CD4-positive, alpha-beta T cell treated with Interleukin-21 for 1 hour (primary cell): ENCODE measurements around the gene UBE2J2.

Experiments used
- DNase-seq: peaks from one replicate; pipeline ENCODE4 v3.0.0-alpha.2; 2020

The UBE2J2 gene

DNA sequence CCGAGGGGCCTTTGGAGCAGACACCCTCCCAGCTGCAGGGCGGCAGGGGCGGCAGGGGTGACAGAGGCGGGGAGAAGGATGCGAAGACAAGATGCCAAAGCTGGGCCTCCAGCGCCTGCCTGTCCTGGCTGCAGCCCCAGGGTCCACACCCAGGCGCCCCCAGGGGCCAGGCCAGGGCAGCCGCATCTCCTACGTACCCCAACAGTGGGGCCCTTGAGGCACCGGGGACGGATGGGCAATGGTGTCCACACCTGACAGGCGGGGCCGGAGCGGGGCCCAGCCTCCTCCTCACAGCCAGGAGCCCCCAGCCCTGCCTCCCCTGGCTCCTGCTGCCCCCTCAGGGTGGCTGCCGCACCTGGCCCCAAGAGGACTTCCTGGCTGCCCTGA, 34.4 kb downstream of the UBE2J2 start:
- DNase-seq: no peak

DNA sequence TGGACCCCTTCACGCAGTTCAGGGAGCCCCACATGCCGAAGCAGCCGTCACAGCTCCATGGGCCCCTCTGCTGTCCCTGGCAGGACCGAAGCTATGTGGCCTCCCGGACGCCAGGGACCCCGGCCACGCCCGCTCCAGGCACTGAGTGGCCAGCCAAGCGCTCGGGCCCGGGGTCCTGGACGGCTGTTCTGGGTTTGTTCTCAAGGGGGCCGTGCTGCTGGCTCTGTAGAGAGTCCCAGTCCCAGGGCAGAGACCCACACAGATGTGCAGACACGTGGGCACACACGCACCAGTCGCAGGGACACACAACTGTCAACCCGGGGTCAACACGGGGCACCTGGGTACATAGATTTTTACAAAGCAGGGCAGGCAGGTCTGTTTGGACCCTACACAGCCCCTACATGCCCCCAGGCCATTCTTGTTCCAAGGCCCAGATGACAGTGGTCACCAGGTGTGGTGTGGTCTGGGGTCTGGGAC, 34.9 kb downstream of the UBE2J2 start:
- DNase-seq: no peak

DNA sequence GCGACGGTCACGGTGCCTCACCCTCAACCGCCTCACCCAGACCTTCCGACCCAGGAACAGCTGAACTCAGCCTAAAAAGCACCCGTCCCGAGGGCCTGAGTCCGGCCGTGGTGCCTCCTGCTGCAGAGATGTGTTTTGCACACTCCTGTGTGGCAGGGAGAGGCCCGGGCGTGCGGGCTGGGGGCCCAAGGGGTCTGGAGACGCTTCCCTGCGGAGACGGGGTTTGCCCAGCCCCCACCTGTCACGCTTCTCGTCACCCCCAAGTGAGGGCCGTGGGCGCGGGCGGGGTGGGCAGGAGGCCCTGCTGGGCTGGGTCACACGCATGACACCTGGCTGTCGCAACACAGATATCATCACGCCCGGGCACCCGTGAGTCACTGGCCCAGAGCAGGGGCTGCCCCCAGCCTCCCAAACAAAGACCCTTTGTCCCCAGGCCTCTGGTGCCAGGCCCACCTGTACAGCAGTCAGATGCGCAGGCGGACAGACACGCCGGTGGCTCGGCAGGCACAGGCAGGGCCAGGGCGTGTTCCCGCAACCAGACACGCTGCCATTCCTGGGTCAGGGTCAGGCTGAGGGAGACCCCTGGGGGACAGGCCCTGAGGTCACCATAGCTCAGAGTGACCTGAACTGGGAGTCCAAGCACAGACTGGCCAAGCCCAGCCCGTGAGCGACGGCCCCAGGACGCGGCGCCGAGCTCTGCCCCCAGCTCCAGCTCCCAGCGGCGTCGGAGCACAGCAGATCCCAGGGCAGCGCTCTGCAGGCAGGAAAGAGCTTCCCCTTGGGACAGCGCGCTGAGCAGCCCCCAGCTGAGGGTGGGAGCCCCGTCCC, 35.6 kb downstream of the UBE2J2 start:
- DNase-seq: no peak

DNA sequence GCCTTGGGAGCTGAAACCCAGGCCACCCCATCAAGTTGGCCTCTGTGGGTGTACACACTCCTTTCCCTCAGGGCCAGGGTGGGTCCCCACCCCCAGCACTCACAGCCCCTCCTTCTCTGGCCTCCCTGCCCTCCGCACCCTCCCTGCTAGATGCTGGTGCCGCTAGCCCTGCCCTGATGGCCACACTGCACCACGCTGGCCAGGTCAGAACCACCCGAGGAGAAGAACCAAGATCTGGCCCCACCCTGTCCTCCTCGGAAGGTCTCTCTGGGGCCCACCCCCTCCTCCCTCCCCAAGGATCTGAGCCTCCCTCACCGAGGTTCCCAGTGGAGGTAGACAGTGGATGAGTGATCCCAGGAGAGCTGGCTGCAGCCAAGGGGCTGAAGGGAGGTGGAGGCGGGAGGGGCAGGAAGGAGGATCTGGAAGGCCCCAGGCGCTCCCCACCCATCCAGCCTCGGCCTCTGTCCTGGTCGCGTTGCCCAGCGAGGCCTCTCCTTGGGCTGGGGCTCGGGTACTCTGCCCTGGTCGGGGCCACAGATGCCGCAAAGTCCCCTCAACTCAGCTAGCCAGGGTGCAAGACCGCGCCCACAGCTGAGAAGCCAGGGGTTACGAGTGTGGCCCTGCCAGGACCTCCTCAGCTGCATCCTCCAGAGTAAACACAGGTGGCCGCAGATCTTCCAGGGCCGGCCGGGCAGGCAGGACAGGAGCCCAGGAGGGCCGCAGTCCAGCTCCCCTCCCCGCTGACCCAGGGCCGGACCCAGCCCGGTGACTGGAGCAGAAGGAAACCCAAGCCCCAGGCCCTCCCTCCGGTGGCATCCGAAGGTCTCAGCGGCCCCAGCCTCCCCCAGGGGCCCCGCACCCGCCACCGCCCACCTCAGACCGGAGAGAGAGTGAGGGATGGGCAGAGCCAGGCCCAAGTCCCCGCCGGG, 36.4 kb downstream of the UBE2J2 start:
- DNase-seq: no peak

DNA sequence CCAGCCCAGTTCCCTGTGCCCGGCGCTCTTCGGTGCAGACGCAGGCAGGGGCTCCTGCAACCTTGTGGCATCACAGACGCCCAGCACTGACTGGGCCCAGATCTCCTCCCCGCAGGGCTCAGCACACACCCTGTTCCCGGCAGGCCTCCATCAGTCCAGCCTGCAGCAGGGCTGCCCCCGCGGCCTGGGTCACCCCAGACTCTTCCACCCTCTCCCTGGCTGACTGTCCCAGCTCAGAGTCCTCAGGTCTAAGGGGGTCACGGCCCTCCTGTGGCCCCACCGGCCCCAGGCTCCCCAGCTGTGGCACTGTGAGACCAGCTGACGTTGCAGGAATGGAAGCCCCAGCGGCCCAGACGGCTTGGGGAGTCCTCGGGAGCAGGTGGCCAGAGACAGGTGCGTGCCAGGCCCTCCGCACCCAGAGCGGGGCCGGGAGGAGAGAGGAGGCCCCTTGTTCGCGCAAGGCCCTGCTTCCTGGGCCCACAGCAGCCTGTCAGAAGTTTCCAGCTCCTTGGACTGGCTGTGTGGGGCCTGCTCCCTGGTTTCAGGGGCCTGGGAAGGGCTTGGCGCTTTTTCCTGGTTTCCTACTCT, 37.4 kb downstream of the UBE2J2 start:
- DNase-seq: no peak

DNA sequence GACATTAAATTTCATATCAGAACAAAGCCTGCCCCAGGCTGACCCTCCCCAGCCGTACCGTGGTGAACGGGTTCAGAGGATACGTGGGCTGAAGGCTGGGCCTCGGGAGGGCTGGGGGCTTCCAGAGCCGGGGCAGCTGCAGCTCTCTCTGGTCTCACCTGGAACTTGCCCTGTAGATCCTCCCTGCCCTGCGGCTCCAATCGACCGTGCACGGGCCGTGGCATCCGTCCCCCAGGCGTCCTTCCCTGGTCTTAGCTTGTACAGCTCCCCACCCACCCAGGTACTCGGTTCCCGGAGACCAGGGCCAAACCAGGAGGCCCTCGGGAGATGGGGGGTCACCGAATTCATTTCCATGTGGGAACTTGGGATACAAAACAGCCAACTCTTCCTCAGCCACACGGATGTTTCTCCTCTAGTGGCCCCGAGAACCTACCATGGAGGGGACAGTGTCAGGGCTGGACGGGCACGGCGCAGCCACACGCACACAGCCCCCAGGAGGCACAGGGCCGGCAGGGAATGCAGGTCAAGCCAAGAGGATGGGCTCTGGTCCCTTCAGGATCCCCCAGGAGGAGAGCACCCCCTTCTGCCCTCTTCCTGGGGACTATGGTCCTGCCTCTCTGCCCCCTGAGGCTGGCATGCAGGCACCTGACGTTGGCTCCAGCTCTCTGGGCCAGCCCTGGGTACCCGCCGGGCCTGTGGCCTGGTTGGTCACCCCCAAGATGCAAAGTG, 38.5 kb downstream of the UBE2J2 start:
- no peak for DNase-seq

DNA sequence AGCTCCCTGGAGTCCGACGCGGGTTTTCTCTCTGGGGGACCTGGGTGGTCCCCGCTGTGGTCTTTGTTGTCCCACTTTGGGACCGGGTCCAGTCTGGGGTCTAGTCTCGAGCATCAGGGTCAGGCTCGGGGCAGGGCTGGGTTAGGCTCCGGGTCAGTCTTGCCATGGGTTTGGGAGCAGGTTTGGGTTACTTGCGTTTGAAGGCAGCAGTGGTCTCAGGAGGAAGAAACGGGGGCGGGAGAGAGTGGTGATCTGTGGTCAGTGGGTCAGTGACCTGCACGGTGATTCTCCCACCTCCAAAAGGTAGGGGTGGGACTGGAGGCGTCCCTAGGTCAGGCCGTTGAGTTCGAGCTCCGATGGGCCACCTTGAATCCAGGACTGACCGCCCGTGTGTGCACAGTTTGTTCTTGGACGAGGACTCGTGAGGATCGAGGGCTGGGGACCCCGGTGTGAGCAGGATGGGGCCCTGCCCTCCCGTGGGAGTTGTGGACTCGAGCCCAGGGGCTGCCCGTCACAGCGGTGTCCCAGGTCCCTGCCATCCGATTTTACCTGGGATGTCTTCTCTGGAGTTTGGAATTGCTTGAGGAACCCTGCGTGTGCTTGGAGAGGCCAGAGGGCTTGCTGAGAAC, 39.4 kb downstream of the UBE2J2 start:
- DNase-seq: no peak

DNA sequence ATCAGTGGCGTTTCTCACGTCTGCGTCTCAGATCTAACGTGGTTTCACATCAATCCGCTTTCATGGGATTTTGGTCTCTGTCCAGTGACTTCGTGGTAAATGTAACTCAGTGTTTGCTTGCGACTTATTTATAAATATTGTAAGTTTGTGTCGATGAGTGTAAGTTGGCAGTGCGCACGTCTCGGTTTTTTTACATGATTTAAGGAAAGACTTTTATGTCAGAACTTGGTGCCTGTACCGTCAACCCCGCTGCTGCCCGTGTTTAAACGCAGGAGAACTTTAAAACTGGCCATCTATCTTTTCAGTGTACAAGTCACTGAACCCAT, 40.1 kb downstream of the UBE2J2 start:
- DNase-seq: no peak

DNA sequence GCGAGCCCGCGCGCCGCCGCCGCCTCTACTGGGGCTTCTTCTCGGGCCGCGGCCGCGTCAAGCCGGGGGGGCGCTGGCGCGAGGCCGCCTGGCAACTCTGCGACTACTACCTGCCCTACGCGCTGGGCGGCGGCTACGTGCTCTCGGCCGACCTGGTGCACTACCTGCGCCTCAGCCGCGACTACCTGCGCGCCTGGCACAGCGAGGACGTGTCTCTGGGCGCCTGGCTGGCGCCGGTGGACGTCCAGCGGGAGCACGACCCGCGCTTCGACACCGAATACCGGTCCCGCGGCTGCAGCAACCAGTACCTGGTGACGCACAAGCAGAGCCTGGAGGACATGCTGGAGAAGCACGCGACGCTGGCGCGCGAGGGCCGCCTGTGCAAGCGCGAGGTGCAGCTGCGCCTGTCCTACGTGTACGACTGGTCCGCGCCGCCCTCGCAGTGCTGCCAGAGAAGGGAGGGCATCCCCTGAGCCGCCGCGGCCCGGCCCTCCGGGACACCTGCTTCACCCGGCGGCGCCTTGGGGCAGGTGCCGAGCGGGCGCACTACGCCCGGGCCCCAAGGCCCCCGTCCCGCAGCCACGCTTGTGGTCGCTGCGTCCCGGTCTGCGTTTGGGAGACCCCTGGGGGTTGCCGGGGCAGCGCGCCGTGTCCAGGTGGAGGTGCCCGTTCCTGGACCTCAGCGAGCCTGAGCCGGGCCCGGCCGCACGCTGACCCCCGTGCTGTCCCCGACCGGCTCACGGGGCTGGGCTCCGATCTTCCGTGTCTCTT, 40.7 kb downstream of the UBE2J2 start:
- DNase-seq: no peak

DNA sequence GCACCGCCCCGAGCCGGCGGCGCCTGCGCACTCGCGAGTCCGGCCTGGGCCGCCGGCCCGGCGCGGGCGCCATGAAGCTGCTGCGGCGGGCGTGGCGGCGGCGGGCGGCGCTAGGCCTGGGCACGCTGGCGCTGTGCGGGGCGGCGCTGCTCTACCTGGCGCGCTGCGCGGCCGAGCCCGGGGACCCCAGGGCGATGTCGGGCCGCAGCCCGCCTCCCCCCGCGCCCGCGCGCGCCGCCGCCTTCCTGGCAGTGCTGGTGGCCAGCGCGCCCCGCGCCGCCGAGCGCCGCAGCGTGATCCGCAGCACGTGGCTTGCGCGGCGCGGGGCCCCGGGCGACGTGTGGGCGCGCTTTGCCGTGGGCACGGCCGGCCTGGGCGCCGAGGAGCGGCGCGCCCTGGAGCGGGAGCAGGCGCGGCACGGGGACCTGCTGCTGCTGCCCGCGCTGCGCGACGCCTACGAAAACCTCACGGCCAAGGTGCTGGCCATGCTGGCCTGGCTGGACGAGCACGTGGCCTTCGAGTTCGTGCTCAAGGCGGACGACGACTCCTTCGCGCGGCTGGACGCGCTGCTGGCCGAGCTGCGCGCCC, 41.4 kb downstream of the UBE2J2 start, which contains the start of gene B3GALT6:
Gene B3GALT6 (plus strand): TSS at position 30 of the 588 bp plus-strand sequence. CDS start 42 bp downstream, at position 72.
- no peak for DNase-seq

DNA sequence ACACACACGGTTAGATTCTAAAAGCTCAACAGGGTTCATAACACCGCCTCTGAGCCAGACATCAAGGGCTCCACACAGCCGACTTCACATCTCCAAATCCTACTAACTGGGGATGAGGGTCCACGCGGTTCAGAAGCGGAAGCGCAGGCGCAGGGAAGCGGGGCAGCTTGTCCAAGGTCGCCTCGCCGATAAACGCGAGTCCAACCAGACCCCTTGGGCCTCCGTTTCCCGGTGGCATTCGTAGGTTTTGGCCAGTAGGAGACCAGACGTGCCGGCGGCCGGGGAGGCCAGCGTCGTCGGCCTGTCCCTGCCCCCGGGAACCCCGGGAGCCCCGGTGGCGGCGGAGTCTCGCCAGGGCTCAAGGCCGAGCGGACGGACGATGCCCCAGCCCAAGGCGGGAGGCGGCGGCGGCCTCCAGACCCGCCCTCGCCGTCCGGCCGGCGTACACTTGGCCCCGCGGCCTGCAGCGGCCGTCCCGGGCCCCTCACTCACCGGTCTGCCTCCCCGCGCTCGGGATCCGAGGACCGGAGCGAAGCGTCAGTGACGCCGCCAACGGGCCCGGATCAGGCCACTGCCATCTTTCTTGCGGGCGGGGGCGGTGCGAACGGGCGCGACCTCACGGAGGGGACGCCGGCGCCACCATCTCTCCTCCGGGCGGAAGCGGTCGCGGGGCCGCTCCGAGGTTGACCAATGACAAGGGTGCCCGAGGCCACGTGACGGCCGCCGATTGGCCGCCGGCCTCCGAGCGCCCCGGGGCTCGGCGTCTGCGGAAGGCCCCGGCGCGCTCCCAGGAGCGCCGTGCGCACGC, 42.0 kb downstream of the UBE2J2 start, which contains the start of gene SDF4:
Gene SDF4 (minus strand): TSS at position 602 of the 808 bp plus-strand sequence. CDS start 3,229 bp downstream, outside the sequence.
- DNase-seq: peak; percentile 97

DNA sequence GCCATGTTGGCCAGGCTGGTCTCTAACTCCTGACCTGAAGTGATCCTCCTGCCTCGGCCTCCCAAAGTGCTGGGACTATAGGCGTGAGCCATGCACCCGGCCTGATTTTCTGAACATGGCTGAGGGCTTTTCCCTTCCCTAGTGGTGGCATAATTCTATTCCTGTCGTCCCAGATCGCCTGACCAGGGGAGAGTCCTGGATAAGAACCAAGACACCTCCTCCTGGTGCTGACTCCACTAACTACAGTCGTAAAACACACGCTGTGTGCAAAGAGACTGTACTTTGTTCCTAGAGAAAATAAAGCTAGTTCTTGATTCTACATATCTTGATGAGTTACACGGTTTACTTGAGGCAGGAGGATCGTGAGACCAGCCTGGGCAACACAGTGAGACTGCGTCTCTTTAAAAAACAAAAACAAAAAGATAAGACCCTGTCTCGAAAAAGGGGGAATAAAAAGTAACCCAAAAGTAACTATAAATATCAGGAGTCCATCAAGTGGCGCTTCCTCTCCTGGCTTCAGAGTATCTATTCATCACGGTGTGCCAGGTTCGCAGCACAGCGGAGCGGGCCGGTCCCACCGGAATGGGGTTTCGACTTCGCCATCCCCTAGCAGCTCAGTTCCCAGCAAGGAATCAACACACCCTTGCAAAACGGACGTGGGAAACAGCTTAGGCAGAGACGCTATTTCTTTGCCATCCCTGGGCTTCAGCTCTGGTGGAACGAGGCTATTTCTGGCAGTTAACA, 42.8 kb downstream of the UBE2J2 start:
- no peak for DNase-seq

DNA sequence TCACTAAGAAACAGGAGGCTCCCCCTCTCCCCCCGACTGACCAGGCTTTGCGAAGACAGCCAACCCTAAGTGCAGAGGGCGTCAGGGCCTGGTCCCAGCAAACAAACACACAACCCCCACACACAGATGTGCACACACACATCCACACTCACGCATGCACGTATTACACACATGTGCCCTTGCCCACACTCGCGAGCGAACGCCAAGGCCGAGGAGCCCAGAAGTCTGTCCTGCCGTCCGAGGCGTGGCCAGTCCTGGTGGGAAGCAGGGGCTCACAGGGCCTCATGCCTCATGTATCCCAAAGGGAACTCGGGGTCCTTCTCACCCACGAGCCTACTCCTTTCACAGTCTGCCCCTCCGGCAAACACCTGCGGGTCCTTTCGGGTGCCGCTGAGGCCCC, 43.9 kb downstream of the UBE2J2 start:
- no peak for DNase-seq

DNA sequence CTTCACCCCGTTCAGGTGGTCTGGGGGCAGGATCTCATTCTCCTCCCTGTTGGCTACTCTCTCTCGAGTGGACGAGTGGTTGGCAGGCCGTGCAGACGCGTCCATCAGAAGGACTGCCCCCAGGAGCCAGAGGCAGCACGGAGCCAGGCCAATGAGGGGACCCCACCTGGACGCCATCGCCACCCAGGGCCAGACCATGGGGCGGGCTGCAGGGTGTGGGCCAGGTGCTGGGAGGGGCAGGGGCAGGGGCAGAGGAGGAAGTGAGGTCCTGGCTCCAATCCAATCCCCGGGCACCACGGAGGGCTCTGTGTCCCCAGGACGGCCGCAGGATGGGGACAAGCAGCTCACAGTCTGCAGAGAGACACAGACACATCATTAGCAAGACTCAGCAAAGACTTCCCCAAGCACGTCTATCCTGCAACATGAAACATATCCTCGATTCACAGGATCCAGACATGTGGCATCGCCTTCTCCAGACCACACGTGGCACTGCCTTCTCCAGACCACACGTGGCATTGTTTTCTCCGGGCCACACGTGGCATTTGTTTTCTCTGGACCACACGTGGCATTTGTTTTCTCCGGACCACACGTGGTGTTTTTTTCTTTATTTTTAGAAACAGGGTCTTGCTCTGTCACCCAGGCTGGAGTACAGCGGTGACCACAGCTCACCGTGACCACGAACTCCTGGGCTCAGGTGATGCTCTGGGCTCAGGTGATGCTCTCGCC, 44.9 kb downstream of the UBE2J2 start:
- DNase-seq: no peak

DNA sequence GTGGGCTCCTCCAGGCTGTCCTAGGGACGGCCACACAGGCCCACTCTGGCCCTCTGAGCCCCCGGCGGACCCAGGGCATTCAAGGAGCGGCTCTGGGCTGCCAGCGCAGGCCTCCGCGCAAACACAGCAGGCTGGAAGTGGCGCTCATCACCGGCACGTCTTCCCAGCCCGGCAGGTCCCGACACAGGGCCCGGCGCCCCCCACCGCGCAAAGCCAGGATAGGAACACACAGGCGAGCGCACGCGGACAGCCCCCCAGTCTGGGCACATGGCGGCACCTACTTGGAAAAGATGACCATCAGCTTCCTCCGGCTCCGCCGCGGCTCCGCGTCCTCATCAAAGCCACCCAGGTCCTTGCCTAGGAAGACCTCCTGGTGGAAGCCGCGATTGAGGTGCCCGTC, 45.5 kb downstream of the UBE2J2 start:
- DNase-seq: no peak

DNA sequence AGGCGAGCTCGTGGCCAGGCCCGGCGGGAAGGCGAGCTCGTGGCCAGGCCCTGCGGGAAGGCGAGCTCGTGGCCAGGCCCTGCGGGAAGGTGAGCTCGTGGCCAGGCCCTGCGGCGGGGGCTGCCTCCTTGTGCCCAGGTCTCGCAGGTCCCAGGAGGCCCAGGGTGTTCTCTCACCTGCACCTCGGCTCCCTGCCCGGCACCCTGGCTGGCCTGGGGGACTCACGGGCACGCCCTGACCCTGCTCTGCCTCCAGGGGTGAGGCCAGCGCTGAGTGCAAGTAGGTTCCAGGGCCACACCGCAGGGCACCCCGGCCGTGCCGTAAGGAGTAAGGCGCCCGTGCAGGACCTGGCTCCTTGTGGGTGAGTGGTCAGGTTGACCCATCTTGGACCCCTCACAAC, 46.3 kb downstream of the UBE2J2 start:
- DNase-seq: no peak

DNA sequence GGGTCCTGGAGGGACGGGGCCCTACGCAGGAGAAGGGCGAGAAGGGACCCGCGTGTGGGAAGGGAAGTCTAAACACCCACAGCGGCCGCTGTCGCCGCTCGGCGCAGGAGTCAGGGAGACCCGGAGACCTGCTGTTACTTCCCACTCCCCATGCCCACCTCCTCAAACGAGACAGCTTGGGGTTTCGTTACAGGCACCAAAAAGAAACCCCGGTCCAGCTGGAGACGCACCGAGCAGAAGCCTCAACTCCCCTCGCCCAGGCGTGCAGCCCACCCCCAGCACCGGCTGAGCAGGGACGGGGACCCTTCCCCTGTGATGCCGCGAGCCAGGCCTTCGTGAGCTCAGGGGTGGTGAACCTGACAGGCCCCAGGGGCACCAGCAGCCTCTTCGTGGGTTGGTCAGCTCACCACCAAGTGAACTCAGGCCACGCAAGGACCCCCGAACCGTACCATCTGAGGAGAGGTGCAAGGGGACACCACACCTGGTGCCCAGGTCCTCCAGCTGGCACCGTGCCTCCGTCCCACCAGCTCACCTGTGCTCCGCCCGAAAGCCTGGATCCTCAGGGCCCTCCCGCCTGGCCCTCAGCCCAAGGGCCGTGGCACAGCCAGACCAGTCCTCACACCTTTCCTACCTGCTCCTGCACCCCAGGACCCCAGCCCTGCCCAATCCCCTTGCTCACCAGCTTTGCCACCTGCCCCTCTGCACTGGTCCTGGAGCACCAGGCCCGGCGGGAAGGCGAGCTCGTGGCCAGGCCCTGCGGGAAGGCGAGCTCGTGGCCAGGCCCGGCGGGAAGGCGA, 46.9 kb downstream of the UBE2J2 start:
- no peak for DNase-seq

DNA sequence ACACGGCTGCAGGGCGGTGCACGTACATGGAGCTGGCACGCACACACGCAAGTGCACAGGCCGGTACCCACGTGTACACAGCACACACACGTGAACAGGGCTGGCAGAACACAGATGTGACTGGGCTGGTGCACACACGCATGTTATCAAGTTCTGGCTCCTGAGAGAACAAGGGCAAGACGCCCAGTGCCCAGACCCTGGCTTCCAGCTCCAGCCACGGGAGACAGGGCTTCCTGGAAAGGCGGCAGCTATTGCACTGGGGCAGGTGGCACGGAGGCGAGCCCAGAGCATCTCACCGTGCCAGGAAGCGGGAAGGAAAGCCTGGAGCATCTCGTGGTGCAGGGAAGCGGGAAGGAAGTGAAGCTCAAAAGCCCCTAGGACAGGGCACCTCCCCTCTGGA, 47.7 kb downstream of the UBE2J2 start:
- no peak for DNase-seq
